GM12891 (cell line): Measurements from ENCODE around the gene MGP.

Experiments
- PAX5 ChIP-seq: IDR thresholded peaks from 2 replicates; pipeline ENCODE4 v1.6.1; 2011; ENCODE audit warnings: low read length, moderate library complexity, mild to moderate bottlenecking; ENCODE audit not compliant: insufficient read depth, severe bottlenecking
- POLR2A ChIP-seq: IDR thresholded peaks from 2 replicates; pipeline ENCODE4 v1.6.1; 2011; ENCODE audit warnings: low read depth, low read length, control low read depth
- POLR2AphosphoS5 ChIP-seq: IDR thresholded peaks from 2 replicates; pipeline ENCODE4 v1.6.1; 2011; ENCODE audit warnings: low read depth, low read length, control low read depth
- POU2F2 ChIP-seq: IDR thresholded peaks from 2 replicates; pipeline ENCODE4 v1.6.1; 2011; ENCODE audit warnings: low read depth, mild to moderate bottlenecking, control low read depth, low read length, moderate library complexity
- SPI1 ChIP-seq: IDR thresholded peaks from 2 replicates; pipeline ENCODE4 v1.6.1; 2011; ENCODE audit warnings: low read depth, low read length, control low read depth
- TAF1 ChIP-seq: IDR thresholded peaks from 2 replicates; pipeline ENCODE4 v1.6.1; 2011; ENCODE audit warnings: low read depth, low read length, control low read depth

DNA sequence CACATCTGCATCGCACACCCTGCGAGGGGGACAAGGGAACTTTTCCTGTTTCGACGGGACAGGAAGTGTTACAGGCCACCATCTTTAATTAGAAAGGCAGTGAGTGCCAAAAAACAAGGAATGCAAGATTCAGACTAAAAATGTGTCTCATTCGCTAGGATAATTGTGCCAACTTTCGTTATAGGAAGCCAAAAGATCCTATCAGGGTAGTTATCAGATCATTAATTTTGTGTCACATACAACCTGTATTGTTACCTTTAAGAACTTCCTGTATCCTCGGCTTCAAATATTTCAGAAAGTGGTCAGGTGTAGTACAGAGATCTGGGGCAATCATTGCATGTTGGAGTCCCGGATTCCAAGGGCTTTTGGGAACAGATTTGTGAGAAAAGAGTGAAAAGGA, 19.2 kb upstream of the MGP start:
- TF ChIP-seq POLR2A, result no peak
- no peak for TF ChIP-seq SPI1
- no peak for TF ChIP-seq POLR2AphosphoS5
- no peak for TF ChIP-seq TAF1
- TF ChIP-seq POU2F2, result no peak
- no peak for TF ChIP-seq PAX5
